GM12878 (cell line): ENCODE results near the gene SOS1.

Source experiments
- BCL3 ChIP-seq: IDR thresholded peaks from 2 replicates; pipeline ENCODE4 v1.6.1; 2011; ENCODE audit warnings: borderline replicate concordance, low read depth, mild to moderate bottlenecking, moderate library complexity, low read length; ENCODE audit not compliant: insufficient read depth, poor library complexity, severe bottlenecking
- CBX3 ChIP-seq: fragments of 200-600 bp; sonication (generic); IDR thresholded peaks from 2 replicates; pipeline ENCODE4 v1.6.1; 2016; ENCODE audit warnings: low read depth, borderline replicate concordance
- CTCF ChIP-seq, 3 experiments: IDR thresholded peaks in 2 of 3; conservative IDR thresholded peaks in 1 of 3; 2 replicates each; pipeline ENCODE4 v1.5.1; 2011; ENCODE audit warnings: low read depth in 3 of 3, low read length in 3 of 3, mild to moderate bottlenecking in 3 of 3, control low read depth in 2 of 3, moderate library complexity in 2 of 3, inconsistent platforms in 1 of 3, mixed read lengths in 1 of 3; ENCODE audit not compliant: control insufficient read depth in 2 of 3, insufficient read depth in 1 of 3; ENCODE audit errors: extremely low read depth in 1 of 3
- EGR1 ChIP-seq, 2 experiments: IDR thresholded peaks; 1 replicate in 1 of 2; 2 replicates in 1 of 2; pipeline ENCODE4 v1.6.1; 2011 to 2012; ENCODE audit warnings: low read depth in 2 of 2, low read length in 2 of 2, borderline replicate concordance in 1 of 2, mild to moderate bottlenecking in 1 of 2, moderate library complexity in 1 of 2
- EZH2 ChIP-seq: IDR thresholded peaks from 2 replicates; pipeline ENCODE4 v1.6.1; 2012; ENCODE audit warnings: low read depth, mild to moderate bottlenecking, control low read depth, inconsistent platforms, low read length, borderline replicate concordance; ENCODE audit not compliant: control insufficient read depth
- POLR2A ChIP-seq: IDR thresholded peaks from 2 replicates; pipeline ENCODE4 v1.6.1; 2011; ENCODE audit warnings: low read depth, mild to moderate bottlenecking, low read length
- SPI1 ChIP-seq: IDR thresholded peaks from 2 replicates; pipeline ENCODE4 v1.6.1; 2011; ENCODE audit warnings: low read depth, mild to moderate bottlenecking, low read length, moderate library complexity, borderline replicate concordance; ENCODE audit not compliant: insufficient read depth
- SRF ChIP-seq, 2 experiments: IDR thresholded peaks; 2 replicates each; pipeline ENCODE4 v1.6.1; 2011; ENCODE audit warnings: low read depth in 2 of 2, low read length in 2 of 2, mild to moderate bottlenecking in 1 of 2, moderate library complexity in 1 of 2
- TAF1 ChIP-seq: IDR thresholded peaks from 2 replicates; pipeline ENCODE4 v1.6.1; 2011; ENCODE audit warnings: mild to moderate bottlenecking, low read depth, low read length, borderline replicate concordance

GRCh38 chr2:39145906-39146421 is 25.1 kb upstream of the SOS1 start:
- no peak for TF ChIP-seq CTCF (IDR thresholded peaks at IDR 0.05 in 2 of 3, conservative IDR thresholded peaks at IDR 0.05 in 1 of 3; ENCODE audit: control insufficient read depth in 2 of 3, extremely low read depth in 1 of 3, insufficient read depth in 1 of 3, low read depth in 3 of 3, low read length in 3 of 3)
- TF ChIP-seq SRF (IDR thresholded peaks at IDR 0.05; ENCODE audit: low read depth in 2 of 2, low read length in 2 of 2): no peak
- TF ChIP-seq EZH2: no peak
- TF ChIP-seq SPI1: no peak
- TF ChIP-seq CBX3: no peak
- no peak for TF ChIP-seq TAF1
- TF ChIP-seq BCL3: no peak
- no peak for TF ChIP-seq POLR2A
- TF ChIP-seq EGR1 (IDR thresholded peaks at IDR 0.05; ENCODE audit: borderline replicate concordance in 1 of 2, low read depth in 2 of 2, low read length in 2 of 2): no peak
